HG02798 (cell line): Measurements from ENCODE around the gene NCK2.

Experiments
- ATAC-seq: cut with Tn5 transposase; IDR thresholded peaks from one replicate; pipeline ENCODE4 v1.9.1; 2021; ENCODE audit warnings: mild to moderate bottlenecking; ENCODE audit not compliant: unreplicated experiment, poor library complexity

Gene NCK2

GRCh38 chr2:105734762-105735538, 9.8 kb upstream of the NCK2 start:
- no peak for ATAC-seq

- no peak for ATAC-seq
These were observed 8.6 kb upstream of the NCK2 start for GRCh38 chr2:105736145-105736544.

GRCh38 chr2:105737980-105738657, 6.6 kb upstream of the NCK2 start:
- no peak for ATAC-seq

- ATAC-seq, result no peak
These were observed 6.0 kb upstream of the NCK2 start for GRCh38 chr2:105738658-105739241.

- ATAC-seq, result no peak
These were observed 5.3 kb upstream of the NCK2 start for GRCh38 chr2:105739426-105739825.

GRCh38 chr2:105739944-105740530, 4.7 kb upstream of the NCK2 start:
- no peak for ATAC-seq

GRCh38 chr2:105741174-105741573, 3.5 kb upstream of the NCK2 start:
- no peak for ATAC-seq

GRCh38 chr2:105741617-105742016, 3.1 kb upstream of the NCK2 start:
- ATAC-seq, result no peak

- ATAC-seq, result peak; percentile 86
These were observed 412 bp upstream of the NCK2 start for GRCh38 chr2:105744091-105744908.

- peak; percentile 51 for ATAC-seq
These were observed 1.7 kb downstream of the NCK2 start for GRCh38 chr2:105746177-105747080.

- ATAC-seq, result no peak
These were observed 2.7 kb downstream of the NCK2 start for GRCh38 chr2:105747254-105747894.

GRCh38 chr2:105747991-105748390, 3.3 kb downstream of the NCK2 start:
- no peak for ATAC-seq

GRCh38 chr2:105748566-105748965, 3.9 kb downstream of the NCK2 start:
- no peak for ATAC-seq

- ATAC-seq, result no peak
These were observed 5.1 kb downstream of the NCK2 start for GRCh38 chr2:105749583-105750400.

GRCh38 chr2:105750735-105751134, 6.0 kb downstream of the NCK2 start:
- no peak for ATAC-seq

- no peak for ATAC-seq
These were observed 6.6 kb downstream of the NCK2 start for GRCh38 chr2:105751272-105751671.

GRCh38 chr2:105752691-105753358, 8.1 kb downstream of the NCK2 start:
- no peak for ATAC-seq
